Ovary (tissue), 9 donors: Measurements from ENCODE around the gene NUP210. TPM values are rescaled to one million over a fixed set of nuclear protein-coding genes. Genes with fewer than 3 reads are reported as not detected.

Experiments used
- DNase-seq, 5 donors: peaks; one replicate each; pipeline ENCODE4 v3.0.0-alpha.2; 2019 to 2020
- H3K27ac ChIP-seq, 2 donors: fragments of 200-600 bp; one replicate each; pipeline versions ENCODE4 v1.5.1 to v1.8.0; 2019 to 2022
- H3K27me3 ChIP-seq: fragments of 200-600 bp; one replicate; pipeline ENCODE4 v1.8.0; 2022
- H3K36me3 ChIP-seq: fragments of 200-600 bp; sonication (generic); one replicate; pipeline ENCODE4 v1.5.1; 2019
- H3K4me1 ChIP-seq: one replicate; pipeline ENCODE4 v1.8.1; 2013; ENCODE audit warnings: mild to moderate bottlenecking, moderate library complexity; ENCODE audit not compliant: insufficient read depth
- H3K4me3 ChIP-seq: fragments of 200-600 bp; sonication (generic); one replicate; pipeline ENCODE4 v1.5.1; 2017
- H3K9me3 ChIP-seq, 2 donors: fragments of 200-600 bp in 1 of 2; sonication (generic) in 1 of 2; one replicate each; pipeline versions ENCODE4 v1.5.1 to v1.8.1; 2013 to 2019; ENCODE audit warnings: mild to moderate bottlenecking in 1 of 2, moderate library complexity in 1 of 2
- EP300 ChIP-seq: sonication (generic); formaldehyde crosslinking; IDR thresholded peaks from one replicate; pipeline ENCODE4 v1.6.1; 2017; ENCODE audit warnings: antibody characterized with exemption
- POLR2A ChIP-seq: fragments of 450-650 bp; IDR thresholded peaks from one replicate; pipeline ENCODE4 v1.6.1; 2017; ENCODE audit warnings: antibody characterized with exemption, mild to moderate bottlenecking, moderate library complexity
- WGBS, 3 donors: extraction: QIAGEN DNeasy Blood & Tissue Kit in 1 of 3; methylation state at CpG; one replicate each; pipeline versions ENCODE4 v1.1.5 to v1.1.7; 2013 to 2017; 5-methylcytosine and 5-hydroxymethylcytosine counted together
- intact Hi-C, 4 donors: fragments of 100-400 bp; cut with DNase I; formaldehyde crosslinking; loops; one replicate each; pipeline versions ENCODE4 v1.11.0 to v1.15.1; 2022 to 2023
- polyA plus RNA-seq, 2 donors: library from polyadenylated mRNA; stranded (reverse); fragments of 200-250 nt in 1 of 2; fragments of 350-450 nt in 1 of 2; fragmentation: Illumina TruSeq in 1 of 2; extraction: RNeasy Lipid Tissue Mini Kit (QIAGEN cat#74804) in 1 of 2; gene quantifications; one replicate each; pipeline ENCODE4 v1.2.3, GENCODE V29; 2013 to 2014
- total RNA-seq, 7 donors: library from RNA; depleted of rRNA in 2 of 7; stranded (reverse); fragments of >200 nt in 2 of 7; fragmentation: NEBNext Ultra II Directional in 3 of 7; extraction: Animal tissue kit (Norgen Biotek cat#: 25700) in 3 of 7; gene quantifications; one replicate each; pipeline versions ENCODE4 v1.1.0 to v1.2.4, GENCODE V29; 2016 to 2023
- TF ChIP-seq, protein P1 (sequence below), 3 donors: fragments of 450-650 bp in 2 of 3; fragments of 200-600 bp in 1 of 3; IDR thresholded peaks; one replicate each; pipeline versions ENCODE4 v1.5.1 to v1.8.0; 2016 to 2022; ENCODE audit warnings: antibody characterized with exemption in 3 of 3, mild to moderate bottlenecking in 1 of 3
- donor health status: DM: no; HTN: no; CAD: no; lungs with moderate emphysema.
- donor health status: DM: no; HTN: no; CAD: no.
- donor health status: Bipolar disorder and iron deficiency.
- donor health status: DM: yes; HTN: yes; CAD: no.
- donor health status: DM: no; HTN: no; CAD: no.
- donor health status: DM: yes; HTN: yes; CAD: no.

NUP210 gene
- total and polyA plus RNA-seq, 9 donors, result 1.4 to 5.8 (median 3.2) TPM

DNA sequence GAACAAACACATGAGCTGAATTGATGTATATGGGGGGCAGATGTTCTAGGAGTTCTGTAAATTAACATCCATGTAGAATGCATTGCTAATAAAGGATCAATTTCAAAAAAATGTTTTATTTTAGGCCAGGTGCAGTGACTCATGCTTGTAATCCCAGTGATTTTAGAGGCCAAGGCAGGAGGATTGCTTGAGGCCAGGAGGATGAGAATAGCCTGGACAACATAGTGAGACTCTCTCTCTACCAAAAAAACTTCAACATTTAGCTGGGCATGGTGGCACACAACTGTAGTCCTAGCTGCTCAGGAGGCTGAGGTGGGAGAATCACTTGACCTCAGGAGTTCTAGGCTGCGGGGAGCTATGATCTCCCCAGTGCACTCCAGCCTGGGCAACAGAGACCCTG lies 6.5 kb upstream of the NUP210 start:
- intact Hi-C loops, result no loop called here
- no peaks in the 10 kb centered on the region for H3K9me3 ChIP-seq
- no peak for DNase-seq
- H3K4me3 ChIP-seq, result no peak overlapping the region
- no peak overlapping the region for H3K27ac ChIP-seq
- TF ChIP-seq POLR2A (no peak), EP300 (no peak)
- TF ChIP-seq, protein P1, sequence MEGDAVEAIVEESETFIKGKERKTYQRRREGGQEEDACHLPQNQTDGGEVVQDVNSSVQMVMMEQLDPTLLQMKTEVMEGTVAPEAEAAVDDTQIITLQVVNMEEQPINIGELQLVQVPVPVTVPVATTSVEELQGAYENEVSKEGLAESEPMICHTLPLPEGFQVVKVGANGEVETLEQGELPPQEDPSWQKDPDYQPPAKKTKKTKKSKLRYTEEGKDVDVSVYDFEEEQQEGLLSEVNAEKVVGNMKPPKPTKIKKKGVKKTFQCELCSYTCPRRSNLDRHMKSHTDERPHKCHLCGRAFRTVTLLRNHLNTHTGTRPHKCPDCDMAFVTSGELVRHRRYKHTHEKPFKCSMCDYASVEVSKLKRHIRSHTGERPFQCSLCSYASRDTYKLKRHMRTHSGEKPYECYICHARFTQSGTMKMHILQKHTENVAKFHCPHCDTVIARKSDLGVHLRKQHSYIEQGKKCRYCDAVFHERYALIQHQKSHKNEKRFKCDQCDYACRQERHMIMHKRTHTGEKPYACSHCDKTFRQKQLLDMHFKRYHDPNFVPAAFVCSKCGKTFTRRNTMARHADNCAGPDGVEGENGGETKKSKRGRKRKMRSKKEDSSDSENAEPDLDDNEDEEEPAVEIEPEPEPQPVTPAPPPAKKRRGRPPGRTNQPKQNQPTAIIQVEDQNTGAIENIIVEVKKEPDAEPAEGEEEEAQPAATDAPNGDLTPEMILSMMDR (IDR thresholded peaks at IDR 0.05), result no peak
- H3K27me3 ChIP-seq, result no peaks in the 10 kb centered on the region
- H3K4me1 ChIP-seq, result no peaks in the 10 kb centered on the region
- H3K36me3 ChIP-seq, result no peaks in the 10 kb centered on the region
- 90 to 100% (median 98%) methylated on average over 1 of the region's 1 CpG for WGBS, 3 donors

DNA sequence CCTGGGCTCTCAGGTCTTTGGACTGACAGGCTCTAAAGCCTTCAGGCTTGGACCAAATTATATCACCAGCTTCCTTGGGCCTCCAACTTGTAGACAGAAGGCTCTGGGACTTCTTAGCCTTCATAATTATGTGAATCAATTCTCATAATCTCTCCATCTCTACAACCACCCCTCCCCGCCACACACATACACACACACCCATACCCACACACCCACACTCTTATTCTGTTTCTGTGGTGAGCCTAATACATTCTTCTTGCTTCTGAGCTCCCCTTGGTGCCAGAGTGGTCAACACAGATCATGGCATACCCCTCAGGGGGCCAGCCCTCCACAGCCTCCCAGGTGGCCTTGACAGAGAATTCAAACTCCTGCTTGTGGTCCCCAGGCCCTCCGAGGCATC lies 5.6 kb upstream of the NUP210 start:
- Histone ChIP-seq H3K27me3 (no peaks in the 10 kb centered on the region), H3K27ac (no peak overlapping the region), H3K4me3 (no peak overlapping the region), H3K36me3 (no peaks in the 10 kb centered on the region), H3K9me3 (no peaks in the 10 kb centered on the region), H3K4me1 (no peaks in the 10 kb centered on the region)
- no peak for TF ChIP-seq EP300
- TF ChIP-seq, protein P1 (IDR thresholded peaks at IDR 0.05), result no peak
- no peak for TF ChIP-seq POLR2A
- DNase-seq, result no peak
- whole genome bisulfite sequencing, 3 donors, result 61 to 70% (median 64%) methylated on average over 2 of the region's 2 CpGs
- intact Hi-C loops, result no loop called here

DNA sequence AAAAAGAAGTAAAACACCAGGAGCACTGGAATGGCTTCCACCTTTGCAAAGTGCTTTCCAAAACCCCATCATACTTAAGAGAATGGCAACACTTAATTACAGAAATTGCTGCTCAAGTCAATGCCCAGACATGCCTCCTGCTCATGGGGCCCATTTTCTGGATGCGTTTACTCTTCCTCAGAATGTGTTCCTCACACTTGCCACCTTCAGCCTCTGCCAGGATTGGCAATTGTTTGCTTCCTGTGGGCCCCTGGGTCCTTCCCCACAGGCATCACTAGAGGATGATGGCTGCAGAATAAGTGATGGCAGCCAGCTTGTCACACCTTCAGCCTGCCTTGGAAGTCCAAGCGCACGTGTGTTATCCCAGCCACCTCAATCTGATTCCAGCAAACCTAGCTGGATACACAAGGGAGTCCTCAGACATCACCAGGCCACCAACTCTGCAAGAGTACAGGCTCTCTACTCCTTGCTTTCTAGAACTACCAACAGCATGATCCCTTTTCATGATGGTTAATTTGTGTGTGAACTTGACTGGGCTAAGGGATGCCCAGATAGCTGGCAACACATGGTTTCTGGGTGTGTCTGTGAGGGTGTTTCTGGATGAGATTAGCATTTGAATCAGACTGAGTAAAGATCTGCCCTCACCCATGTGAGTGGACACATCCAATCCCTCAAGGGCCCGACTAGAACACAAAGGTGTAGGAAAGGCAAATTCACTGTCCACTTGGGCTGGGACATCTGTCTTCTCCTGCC lies 4.9 kb upstream of the NUP210 start:
- 93 to 97% (median 94%) methylated on average over 4 of the region's 4 CpGs for WGBS, 3 donors
- no peaks in the 10 kb centered on the region for H3K4me1 ChIP-seq
- intact Hi-C loops, result no loop called here
- no peak for DNase-seq
- H3K4me3 ChIP-seq, result no peak overlapping the region
- H3K27me3 ChIP-seq, result no peaks in the 10 kb centered on the region
- TF ChIP-seq POLR2A (no peak), EP300 (no peak)
- TF ChIP-seq, protein P1 (IDR thresholded peaks at IDR 0.05), result no peak
- H3K9me3 ChIP-seq, result no peaks in the 10 kb centered on the region
- H3K27ac ChIP-seq, result no peak overlapping the region
- no peaks in the 10 kb centered on the region for H3K36me3 ChIP-seq

DNA sequence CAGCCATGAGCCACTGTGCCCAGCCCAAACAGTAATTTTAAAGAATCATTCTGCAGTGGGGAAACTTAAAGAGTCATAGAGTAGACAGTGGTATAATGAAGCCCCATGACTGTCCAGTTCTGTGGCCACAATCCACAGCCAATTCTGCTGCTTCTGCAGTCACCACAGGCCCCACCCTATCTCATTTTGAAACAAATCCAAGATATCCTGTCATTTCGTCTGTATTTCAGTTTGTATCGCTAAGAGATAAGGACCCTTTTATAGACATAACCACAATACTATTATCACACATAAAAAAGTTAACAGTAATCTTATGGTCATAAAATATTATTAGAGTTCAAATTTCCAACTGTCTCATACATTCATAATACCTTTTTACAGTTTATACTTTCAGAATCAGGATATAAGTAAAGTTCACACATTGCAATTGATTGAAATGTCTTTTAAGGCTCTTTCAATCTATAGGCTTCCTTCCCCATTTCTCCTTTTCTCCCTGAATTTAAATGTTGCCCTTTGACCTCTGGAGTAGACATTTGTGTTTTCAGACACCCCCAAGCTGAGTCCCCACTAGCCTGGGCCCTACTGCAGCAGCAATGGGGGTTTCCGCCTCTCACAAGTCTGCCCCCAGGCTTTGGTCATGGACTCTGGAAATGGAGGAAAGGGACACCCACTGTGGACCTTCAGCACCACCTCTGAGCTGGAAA lies 4.2 kb upstream of the NUP210 start:
- DNase-seq, result no peak
- H3K36me3 ChIP-seq, result no peaks in the 10 kb centered on the region
- H3K4me3 ChIP-seq, result no peak overlapping the region
- H3K27me3 ChIP-seq, result no peaks in the 10 kb centered on the region
- peaks cover 3% of the 10 kb centered on the region for H3K4me1 ChIP-seq
- TF ChIP-seq EP300 (no peak), POLR2A (no peak)
- TF ChIP-seq, protein P1 (IDR thresholded peaks at IDR 0.05), result no peak
- intact Hi-C loops, result no loop called here
- WGBS, 3 donors, result 54 to 64% (median 59%) methylated on average over 3 of the region's 3 CpGs
- no peak overlapping the region for H3K27ac ChIP-seq
- no peaks in the 10 kb centered on the region for H3K9me3 ChIP-seq
